ENCODE measurements around the gene TBC1D12. TPM values are rescaled to one million over a fixed set of nuclear protein-coding genes. Genes with fewer than 3 reads are reported as not detected.
"Not testable (repeated sequence)": the region's sequence is repeated elsewhere in the genome, so short reads cannot be mapped to it uniquely, and the experiment has no call there.

TBC1D12 gene
- total RNA-seq, 1 donor from 2014 or later = 11.9 TPM

GRCh38 chr10:94456942-94457341 lies 54.6 kb downstream of the TBC1D12 start:
- DNase-seq (ENCODE audit: low spot score) = no peak

- DNase-seq (ENCODE audit: low spot score) = no peak
Measured at GRCh38 chr10:94459385-94459784, 57.0 kb downstream of the TBC1D12 start.

DNA sequence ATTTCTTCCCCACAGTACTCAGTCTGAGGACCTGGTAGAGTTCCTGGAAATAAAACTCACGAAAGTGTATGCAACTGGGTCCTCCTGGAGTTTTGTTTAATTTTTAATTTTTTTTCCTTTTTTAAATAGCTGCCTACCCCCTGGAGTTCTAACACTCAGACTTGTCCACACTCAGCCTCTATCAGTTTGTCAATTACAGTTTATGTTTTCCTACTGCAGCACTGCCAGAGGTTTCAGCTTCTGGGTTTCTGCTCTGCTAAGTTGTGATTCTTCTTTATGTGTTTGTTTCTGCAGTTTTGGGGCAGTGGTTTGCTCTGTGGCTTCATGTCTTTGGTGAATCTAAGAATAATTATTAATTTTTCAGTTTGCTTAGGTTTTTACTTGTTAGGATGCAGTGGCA lies 59.2 kb downstream of the TBC1D12 start:
- no peak for DNase-seq (ENCODE audit: low spot score)

DNA sequence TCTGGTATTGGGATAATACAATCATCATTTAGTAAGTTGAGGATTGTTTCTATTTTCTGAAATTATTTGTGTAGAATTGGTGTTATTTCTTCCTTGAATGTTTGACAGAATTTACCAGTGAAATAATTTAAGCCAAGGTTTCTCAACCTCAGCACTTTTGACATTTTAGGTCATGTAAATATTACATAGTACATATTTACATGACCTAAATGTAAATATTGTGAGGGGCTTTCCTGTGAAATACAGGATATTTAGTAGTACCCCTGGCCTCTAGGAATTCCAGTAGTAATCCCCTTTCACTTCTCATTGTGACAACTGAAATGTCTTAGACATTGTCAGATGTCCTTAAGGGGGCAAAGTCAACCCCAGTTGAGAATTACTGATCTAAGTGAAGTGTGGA lies 59.8 kb downstream of the TBC1D12 start:
- no peak for DNase-seq (ENCODE audit: low spot score)

DNA sequence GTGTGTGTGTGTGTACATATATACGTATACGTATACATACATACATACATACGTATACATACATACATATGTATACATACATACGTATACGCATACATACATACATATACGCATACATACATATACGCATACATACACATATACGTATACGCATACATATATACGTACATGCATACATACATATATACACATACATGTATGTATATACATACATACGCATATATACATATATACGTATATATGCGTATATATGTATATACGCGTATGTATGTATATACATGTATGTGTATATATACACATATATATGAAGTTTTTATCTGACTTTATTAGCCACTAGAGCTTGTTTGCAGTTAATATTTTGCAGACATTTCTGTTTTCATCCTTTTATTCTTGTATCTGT lies 63.3 kb downstream of the TBC1D12 start:
- no peak for DNase-seq (ENCODE audit: low spot score)

GRCh38 chr10:94481410-94481809 lies 79.1 kb downstream of the TBC1D12 start:
- no peak for DNase-seq (ENCODE audit: low spot score)

- no peak for DNase-seq (ENCODE audit: low spot score)
Measured at GRCh38 chr10:94483970-94484369, 81.6 kb downstream of the TBC1D12 start.

GRCh38 chr10:94485094-94485493 lies 82.8 kb downstream of the TBC1D12 start:
- DNase-seq (ENCODE audit: low spot score) = no peak

- no peak for DNase-seq (ENCODE audit: low spot score)
Measured at GRCh38 chr10:94487575-94487974, 85.2 kb downstream of the TBC1D12 start.

- no peak for DNase-seq (ENCODE audit: low spot score)
Measured at GRCh38 chr10:94489107-94489506, 86.8 kb downstream of the TBC1D12 start.

DNA sequence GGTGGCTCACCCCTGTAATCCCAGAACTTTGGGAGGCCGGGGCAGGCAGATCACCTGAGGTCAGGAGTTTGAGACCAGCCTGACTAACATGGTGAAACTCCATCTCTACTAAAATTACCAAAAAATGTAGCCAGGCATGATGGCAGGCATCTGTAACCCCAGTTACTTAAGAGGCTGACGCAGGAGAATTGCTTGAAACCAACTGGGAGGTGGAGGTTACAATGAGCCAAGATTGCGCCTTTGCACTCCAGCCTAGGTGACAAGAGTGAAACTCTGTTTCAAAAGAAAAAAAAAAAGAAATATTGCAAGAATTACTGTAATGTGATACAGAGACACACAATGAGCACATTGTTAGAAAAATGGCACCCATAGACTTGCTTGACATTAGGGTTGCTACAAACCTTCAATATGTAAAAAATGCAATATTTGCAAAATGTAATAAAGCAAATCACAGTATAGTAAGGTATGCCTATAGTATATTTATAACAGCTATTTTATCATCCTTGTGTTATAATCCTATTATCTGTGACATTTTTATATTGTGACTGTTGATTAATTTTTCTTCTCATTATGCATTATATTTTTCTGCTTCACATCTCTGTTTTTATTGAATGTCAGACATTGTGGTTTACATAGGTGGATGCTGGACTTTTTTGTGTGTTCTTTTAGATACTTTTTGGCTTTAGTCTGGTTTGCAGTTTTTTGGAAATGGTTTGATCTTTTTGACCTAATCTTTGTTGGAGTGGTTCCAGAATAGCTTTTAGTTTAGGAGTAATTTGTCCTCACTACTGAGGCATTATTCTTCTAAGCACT lies 87.8 kb downstream of the TBC1D12 start:
- DNase-seq (ENCODE audit: low spot score) = no peak

DNA sequence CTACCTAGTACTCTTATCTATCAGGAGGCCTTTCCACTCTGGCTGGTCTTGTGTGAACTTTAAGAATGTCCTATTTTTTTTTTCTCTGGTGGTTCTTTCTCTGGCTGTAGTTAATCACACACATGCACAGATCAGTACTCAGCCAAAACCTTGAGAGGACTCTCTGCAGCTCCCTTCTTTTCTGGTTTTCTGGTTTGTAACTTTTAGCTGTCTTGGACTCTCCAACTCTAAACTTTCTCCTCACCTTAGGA lies 88.4 kb downstream of the TBC1D12 start:
- DNase-seq (ENCODE audit: low spot score) = no peak

GRCh38 chr10:94493463-94493862 lies 91.1 kb downstream of the TBC1D12 start:
- no peak for DNase-seq (ENCODE audit: low spot score)

GRCh38 chr10:94496010-94496409 lies 93.7 kb downstream of the TBC1D12 start:
- no peak for DNase-seq (ENCODE audit: low spot score)

DNA sequence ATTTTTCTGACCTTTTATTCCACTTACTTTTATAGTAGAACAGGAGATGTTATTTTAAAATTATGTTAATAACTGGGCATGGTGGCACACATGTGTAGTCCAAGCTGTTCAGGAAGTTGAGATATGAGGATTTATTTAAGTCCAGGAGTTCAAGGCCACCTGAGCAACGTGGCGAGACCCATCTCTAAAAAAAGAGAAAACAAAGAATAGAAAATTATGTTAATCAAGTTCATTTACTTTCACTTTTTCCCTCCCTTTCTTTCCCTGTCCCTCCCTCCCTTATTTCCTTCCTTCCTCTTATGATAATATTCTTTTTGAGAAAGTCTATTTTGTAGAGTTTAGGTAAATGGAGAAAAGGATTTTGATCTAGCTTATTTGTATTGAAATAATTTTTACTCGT lies 94.3 kb downstream of the TBC1D12 start:
- DNase-seq (ENCODE audit: low spot score) = no peak

- DNase-seq (ENCODE audit: low spot score) = no peak
Measured at GRCh38 chr10:94500063-94500462, 97.7 kb downstream of the TBC1D12 start.

- DNase-seq (ENCODE audit: low spot score) = no peak
Measured at GRCh38 chr10:94521276-94522250, 119.2 kb downstream of the TBC1D12 start.

DNA sequence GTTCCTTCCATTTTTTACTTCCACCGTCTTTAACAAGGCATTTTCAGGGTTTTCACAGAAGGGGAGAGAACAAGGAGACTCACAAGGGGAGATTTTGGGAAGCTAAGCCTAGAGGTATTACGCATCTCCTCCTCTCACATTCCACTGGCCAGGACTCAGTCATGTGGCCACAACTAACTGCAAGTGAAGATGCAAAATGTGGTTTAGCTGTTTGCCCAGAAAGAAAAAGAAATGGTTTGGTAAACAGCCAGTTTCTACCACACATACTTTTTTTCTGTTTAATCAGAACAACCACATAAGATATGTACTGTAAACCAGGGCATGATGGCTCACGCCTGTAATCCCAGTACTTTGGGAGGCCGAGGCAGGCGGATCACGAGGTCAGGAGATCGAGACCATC lies 121.8 kb downstream of the TBC1D12 start:
- DNase-seq (ENCODE audit: low spot score) = no peak

- no peak for DNase-seq (ENCODE audit: low spot score)
Measured at GRCh38 chr10:94524711-94525110, 122.4 kb downstream of the TBC1D12 start.

GRCh38 chr10:94531550-94531949 lies 129.2 kb downstream of the TBC1D12 start:
- DNase-seq (ENCODE audit: low spot score) = not testable (repeated sequence)

- DNase-seq (ENCODE audit: low spot score) = no peak
Measured at GRCh38 chr10:94533027-94533426, 130.7 kb downstream of the TBC1D12 start.

- DNase-seq (ENCODE audit: low spot score) = not testable (repeated sequence)
Measured at GRCh38 chr10:94542282-94542681, 139.9 kb downstream of the TBC1D12 start.
